Measurements from ENCODE around the gene ALKBH1.

The ALKBH1 gene

DNA sequence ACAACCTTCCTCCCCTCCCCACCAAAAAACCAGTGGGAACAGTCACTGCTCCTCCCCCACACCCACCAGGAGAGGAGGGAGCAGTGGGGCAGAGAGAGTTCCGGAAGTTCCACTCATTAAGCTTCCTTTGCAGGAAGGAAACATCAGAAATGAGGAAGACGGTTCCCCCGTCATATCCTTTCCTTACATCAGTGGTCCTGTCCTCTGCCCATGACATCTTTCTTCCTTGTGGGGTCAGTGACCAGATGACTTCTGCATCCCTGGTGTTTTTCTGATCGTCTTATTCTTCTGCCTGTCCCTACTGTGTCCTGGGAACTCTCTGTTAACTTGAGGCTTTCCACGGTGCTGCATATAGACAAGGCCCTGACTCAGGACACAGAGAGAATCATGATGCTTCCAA is 50.5 kb downstream of the ALKBH1 start:
- Histone ChIP-seq H3K79me2 (ENCODE audit: low read length) (no peaks in the 10 kb centered on the region), H3K4me3 (ENCODE audit: low read length) (no peak overlapping the region), H3K9me3 (replicated peaks; ENCODE audit: insufficient read depth, low read length) (no peaks in the 10 kb centered on the region), H3F3A (ENCODE audit: insufficient read depth, low read length) (no peaks in the 10 kb centered on the region), H4K20me1 (ENCODE audit: insufficient read depth, low read length) (no peaks in the 10 kb centered on the region), H3K36me3 (replicated peaks; ENCODE audit: insufficient read depth, low read length) (no peaks in the 10 kb centered on the region), H2AFZ (ENCODE audit: low read length) (no peak overlapping the region), H3K4me1 (ENCODE audit: low read length) (no peaks in the 10 kb centered on the region), H3K9me2 (replicated peaks; ENCODE audit: insufficient read depth, low read length) (no peaks in the 10 kb centered on the region), H3K4me2 (ENCODE audit: low read depth, low read length) (no peak overlapping the region), H3K27me3 (replicated peaks; ENCODE audit: insufficient read depth, low read length) (no peaks in the 10 kb centered on the region), H3K9ac (ENCODE audit: low read length) (no peak overlapping the region), H3K27ac (ENCODE audit: low read length) (no peak overlapping the region)
- no peak for TF ChIP-seq EZH2phosphoT487 (IDR thresholded peaks at IDR 0.05; ENCODE audit: low read length)
- TF ChIP-seq, protein P1, sequence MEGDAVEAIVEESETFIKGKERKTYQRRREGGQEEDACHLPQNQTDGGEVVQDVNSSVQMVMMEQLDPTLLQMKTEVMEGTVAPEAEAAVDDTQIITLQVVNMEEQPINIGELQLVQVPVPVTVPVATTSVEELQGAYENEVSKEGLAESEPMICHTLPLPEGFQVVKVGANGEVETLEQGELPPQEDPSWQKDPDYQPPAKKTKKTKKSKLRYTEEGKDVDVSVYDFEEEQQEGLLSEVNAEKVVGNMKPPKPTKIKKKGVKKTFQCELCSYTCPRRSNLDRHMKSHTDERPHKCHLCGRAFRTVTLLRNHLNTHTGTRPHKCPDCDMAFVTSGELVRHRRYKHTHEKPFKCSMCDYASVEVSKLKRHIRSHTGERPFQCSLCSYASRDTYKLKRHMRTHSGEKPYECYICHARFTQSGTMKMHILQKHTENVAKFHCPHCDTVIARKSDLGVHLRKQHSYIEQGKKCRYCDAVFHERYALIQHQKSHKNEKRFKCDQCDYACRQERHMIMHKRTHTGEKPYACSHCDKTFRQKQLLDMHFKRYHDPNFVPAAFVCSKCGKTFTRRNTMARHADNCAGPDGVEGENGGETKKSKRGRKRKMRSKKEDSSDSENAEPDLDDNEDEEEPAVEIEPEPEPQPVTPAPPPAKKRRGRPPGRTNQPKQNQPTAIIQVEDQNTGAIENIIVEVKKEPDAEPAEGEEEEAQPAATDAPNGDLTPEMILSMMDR (IDR thresholded peaks at IDR 0.05; ENCODE audit: low read length) = no peak
- TF ChIP-seq EZH2 (optimal IDR thresholded peaks at IDR 0.05; ENCODE audit: low read depth, low read length) = no peak
- DNase-seq = no peak

DNA sequence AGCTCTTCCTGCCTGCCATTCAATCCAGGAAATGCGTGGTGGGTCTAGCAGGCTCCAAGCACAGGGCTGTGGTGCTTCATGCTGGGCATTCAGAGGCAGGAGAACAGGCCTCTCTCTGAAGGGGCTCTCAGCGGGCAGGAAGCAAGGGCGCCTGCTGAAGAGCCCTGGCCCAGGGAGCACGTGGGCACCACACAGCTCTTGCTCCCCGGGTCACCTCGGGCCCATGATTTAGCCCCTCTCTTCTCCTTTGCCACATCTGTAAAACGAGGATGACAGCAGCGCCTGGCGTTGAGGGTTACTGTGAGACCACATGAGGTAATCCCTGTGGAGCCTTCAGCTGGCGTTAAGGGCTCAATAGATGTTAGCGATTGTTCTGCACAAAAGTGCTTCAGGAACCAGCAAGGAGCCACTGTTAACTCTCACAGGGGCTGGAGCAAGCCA is 53.8 kb downstream of the ALKBH1 start:
- Histone ChIP-seq H3K36me3 (replicated peaks; ENCODE audit: insufficient read depth, low read length) (no peaks in the 10 kb centered on the region), H2AFZ (ENCODE audit: low read length) (no peak overlapping the region), H3K9ac (ENCODE audit: low read length) (no peak overlapping the region), H3K27ac (ENCODE audit: low read length) (no peak overlapping the region), H3K9me2 (replicated peaks; ENCODE audit: insufficient read depth, low read length) (no peaks in the 10 kb centered on the region), H3K4me3 (ENCODE audit: low read length) (no peak overlapping the region), H4K20me1 (ENCODE audit: insufficient read depth, low read length) (no peaks in the 10 kb centered on the region), H3K27me3 (replicated peaks; ENCODE audit: insufficient read depth, low read length) (no peaks in the 10 kb centered on the region), H3K4me1 (ENCODE audit: low read length) (no peaks in the 10 kb centered on the region), H3F3A (ENCODE audit: insufficient read depth, low read length) (no peaks in the 10 kb centered on the region), H3K9me3 (replicated peaks; ENCODE audit: insufficient read depth, low read length) (no peaks in the 10 kb centered on the region), H3K79me2 (ENCODE audit: low read length) (no peaks in the 10 kb centered on the region), H3K4me2 (ENCODE audit: low read depth, low read length) (no peak overlapping the region)
- TF ChIP-seq, protein P1 (IDR thresholded peaks at IDR 0.05; ENCODE audit: low read length) = no peak
- TF ChIP-seq EZH2phosphoT487 (IDR thresholded peaks at IDR 0.05; ENCODE audit: low read length) (no peak), EZH2 (optimal IDR thresholded peaks at IDR 0.05; ENCODE audit: low read depth, low read length) (no peak)
- no peak for DNase-seq

DNA sequence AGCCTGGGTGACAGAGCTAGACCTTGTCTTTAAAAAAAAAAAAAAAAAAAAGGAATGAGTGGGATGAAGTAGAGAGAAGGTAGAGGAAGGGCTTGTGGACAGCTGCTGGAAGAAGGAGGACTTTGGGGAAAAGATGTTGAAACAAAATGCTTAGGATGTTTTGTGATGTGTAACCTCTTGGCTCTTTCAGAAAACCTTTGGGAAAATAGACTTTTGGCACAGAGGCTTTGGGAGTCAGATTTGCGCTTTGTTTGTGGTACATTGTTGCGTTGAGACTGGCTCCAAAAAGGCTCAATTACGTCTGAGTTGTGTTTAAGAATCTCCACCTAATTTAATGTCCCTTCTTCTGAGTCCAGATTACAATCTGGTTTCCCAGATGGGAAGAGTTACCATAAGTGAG is 58.5 kb downstream of the ALKBH1 start:
- Histone ChIP-seq H3K4me2 (ENCODE audit: low read depth, low read length) (no peak overlapping the region), H3K4me1 (ENCODE audit: low read length) (no peaks in the 10 kb centered on the region)

More for the DNA sequence above, 58.5 kb downstream of the ALKBH1 start:
- Histone ChIP-seq H3K9ac (ENCODE audit: low read length) (no peak overlapping the region), H2AFZ (ENCODE audit: low read length) (no peak overlapping the region), H3K9me2 (replicated peaks; ENCODE audit: insufficient read depth, low read length) (no peaks in the 10 kb centered on the region), H3K9me3 (replicated peaks; ENCODE audit: insufficient read depth, low read length) (no peaks in the 10 kb centered on the region), H3K27me3 (replicated peaks; ENCODE audit: insufficient read depth, low read length) (no peaks in the 10 kb centered on the region), H3K79me2 (ENCODE audit: low read length) (no peaks in the 10 kb centered on the region), H3K36me3 (replicated peaks; ENCODE audit: insufficient read depth, low read length) (no peaks in the 10 kb centered on the region), H3F3A (ENCODE audit: insufficient read depth, low read length) (no peaks in the 10 kb centered on the region), H3K4me3 (ENCODE audit: low read length) (no peak overlapping the region), H3K27ac (ENCODE audit: low read length) (no peak overlapping the region), H4K20me1 (ENCODE audit: insufficient read depth, low read length) (no peaks in the 10 kb centered on the region)
- no peak for DNase-seq
- TF ChIP-seq EZH2 (optimal IDR thresholded peaks at IDR 0.05; ENCODE audit: low read depth, low read length) (no peak), EZH2phosphoT487 (IDR thresholded peaks at IDR 0.05; ENCODE audit: low read length) (no peak)
- TF ChIP-seq, protein P1 (IDR thresholded peaks at IDR 0.05; ENCODE audit: low read length) = no peak

Data from MM.1S (cell line).